AG04450 (cell line): ENCODE results near the gene TMEM209. TPM values are rescaled to one million over a fixed set of nuclear protein-coding genes. Genes with fewer than 3 reads are reported as not detected.
"Not testable (repeated sequence)": the region's sequence is repeated elsewhere in the genome, so short reads cannot be mapped to it uniquely, and the experiment has no call there.

Source experiments
- CTCF ChIA-PET: fragments of 300-600, 350-600 bp; formaldehyde crosslinking; extraction: SDS; loops from one replicate; lab custom pipeline; 2022; ENCODE audit warnings: antibody characterized with exemption, inconsistent platforms; lab: Charles Lee
- POLR2A ChIA-PET: fragments of 350-600 bp; formaldehyde crosslinking; extraction: SDS; loops from one replicate; lab custom pipeline; 2021; ENCODE audit warnings: antibody characterized with exemption, inconsistent platforms; lab: Yijun Ruan, JAX
- DNase-seq: peaks from one replicate; pipeline ENCODE4 v3.0.0-alpha.2; 2011; ENCODE audit warnings: low read depth, low spot score
- H3K27ac ChIP-seq: one replicate; pipeline ENCODE4 v1.5.1; 2012; ENCODE audit warnings: low read depth, low read length, control low read depth
- H3K27me3 ChIP-seq: one replicate; pipeline ENCODE4 v1.6.0; 2012; ENCODE audit warnings: low read length; ENCODE audit not compliant: control insufficient read depth, insufficient read depth
- H3K4me3 ChIP-seq: 2 replicates; pipeline ENCODE4 v1.5.1; 2011; ENCODE audit warnings: mild to moderate bottlenecking, low read depth, low read length, control low read depth
- H3K9me3 ChIP-seq: 2 replicates; pipeline ENCODE4 v1.5.1; 2012; ENCODE audit warnings: low read length; ENCODE audit not compliant: control insufficient read depth, insufficient read depth
- CTCF ChIP-seq: IDR thresholded peaks from 2 replicates; pipeline ENCODE4 v1.5.1; 2011; ENCODE audit warnings: low read depth, low read length, control low read depth, inconsistent platforms
- polyA plus RNA-seq: library from polyadenylated mRNA; depleted of rRNA; stranded (reverse); fragments of >200 nt; gene quantifications from 2 replicates; pipeline ENCODE4 v1.2.3, GENCODE V29; 2011

TMEM209 gene
- polyA plus RNA-seq, 1 experiment, result 15.2 TPM

DNA sequence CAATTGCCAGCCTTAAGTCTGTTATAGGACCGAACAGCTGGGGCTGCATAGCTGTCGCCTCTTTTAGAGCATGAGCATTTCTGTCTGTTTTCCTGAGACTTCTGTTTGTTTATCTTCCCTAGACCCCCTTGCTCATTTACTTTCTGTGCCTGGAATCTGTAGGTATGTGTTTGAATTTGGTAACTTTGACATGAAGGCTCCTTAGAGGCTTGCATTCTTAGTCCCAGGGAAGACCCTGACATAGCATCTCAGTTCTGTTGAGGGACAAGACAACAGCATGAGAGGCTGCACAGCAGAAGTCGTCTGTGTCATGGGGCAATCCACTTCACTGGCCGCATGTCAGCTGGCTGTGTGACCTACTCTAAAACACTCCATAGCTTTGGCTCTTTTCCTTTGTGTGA is 76.2 kb downstream of the TMEM209 start:
- no peaks in the 10 kb centered on the region for H3K27me3 ChIP-seq
- H3K27ac ChIP-seq, result no peak overlapping the region
- no peaks in the 10 kb centered on the region for H3K9me3 ChIP-seq
- CTCF ChIA-PET, result interaction anchor here (0.8 kb wide), 1 partner anchor 704 kb away, joined by 3 read pairs; no protein-coding TSS in a partner anchor
- no peak for TF ChIP-seq CTCF
- H3K4me3 ChIP-seq, result no peak overlapping the region
- no peak for DNase-seq
- POLR2A ChIA-PET, result no interaction called here

- DNase-seq, result no peak
- H3K27ac ChIP-seq, result no peak overlapping the region
- no peak for TF ChIP-seq CTCF
- no peaks in the 10 kb centered on the region for H3K27me3 ChIP-seq
- no peaks in the 10 kb centered on the region for H3K9me3 ChIP-seq
- POLR2A ChIA-PET, result no interaction called here
- H3K4me3 ChIP-seq, result no peak overlapping the region
- CTCF ChIA-PET, result interaction anchor here (0.8 to 1.1 kb wide), 2 partner anchors 54 to 705 kb away, joined by 3 read pairs; no protein-coding TSS in a partner anchor
Observed at GRCh38 chr7:130127821-130128317, 77.3 kb downstream of the TMEM209 start.

DNA sequence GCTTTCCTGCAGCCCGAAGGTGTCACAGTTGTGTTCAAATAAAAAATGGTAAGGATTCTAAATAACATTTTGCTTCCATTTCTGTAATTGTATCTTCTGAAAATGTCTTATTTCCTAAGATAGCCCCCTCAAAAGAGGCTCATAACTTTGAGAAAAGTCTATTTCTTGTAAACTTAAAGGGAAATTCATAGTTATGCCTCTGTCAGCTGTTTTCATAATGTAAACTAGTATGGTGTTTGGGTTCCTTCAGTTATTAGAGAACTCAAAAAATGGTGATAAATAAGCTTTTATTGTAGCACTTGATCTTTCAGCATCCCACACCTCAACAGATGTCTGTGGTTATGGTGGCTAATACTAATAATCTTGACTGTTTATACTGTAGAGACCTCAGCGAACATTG is 77.8 kb downstream of the TMEM209 start:
- Histone ChIP-seq H3K4me3 (no peak overlapping the region), H3K9me3 (no peaks in the 10 kb centered on the region), H3K27me3 (no peaks in the 10 kb centered on the region), H3K27ac (no peak overlapping the region)
- CTCF ChIA-PET, result interaction anchor here (1.1 kb wide), 1 partner anchor 54 kb away, joined by 3 read pairs; no protein-coding TSS in a partner anchor
- POLR2A ChIA-PET, result no interaction called here
- TF ChIP-seq CTCF, result no peak
- DNase-seq, result no peak

DNA sequence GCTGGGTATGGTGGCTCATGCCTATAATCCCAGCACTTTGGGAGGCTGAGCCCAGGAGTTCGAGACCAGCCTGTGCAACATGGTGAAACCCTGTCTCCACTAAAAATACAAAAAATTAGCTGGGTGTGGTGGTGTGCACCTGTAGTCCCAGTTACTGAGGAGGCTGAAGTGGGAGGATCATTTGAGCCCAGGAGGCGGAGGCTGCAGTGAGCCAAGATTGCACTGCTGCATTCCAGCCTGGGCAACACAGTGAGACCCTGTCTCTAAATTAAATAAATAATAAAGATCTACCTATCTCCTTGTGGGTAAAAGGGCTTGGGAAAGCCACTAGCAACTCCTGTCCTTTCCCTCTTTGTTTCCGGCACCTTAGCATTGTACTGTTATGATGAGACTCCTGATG is 78.4 kb downstream of the TMEM209 start:
- CTCF ChIA-PET, H3K27ac ChIP-seq, H3K27me3 ChIP-seq, H3K9me3 ChIP-seq, DNase-seq, POLR2A ChIA-PET, H3K4me3 ChIP-seq: not testable (repeated sequence)

DNA sequence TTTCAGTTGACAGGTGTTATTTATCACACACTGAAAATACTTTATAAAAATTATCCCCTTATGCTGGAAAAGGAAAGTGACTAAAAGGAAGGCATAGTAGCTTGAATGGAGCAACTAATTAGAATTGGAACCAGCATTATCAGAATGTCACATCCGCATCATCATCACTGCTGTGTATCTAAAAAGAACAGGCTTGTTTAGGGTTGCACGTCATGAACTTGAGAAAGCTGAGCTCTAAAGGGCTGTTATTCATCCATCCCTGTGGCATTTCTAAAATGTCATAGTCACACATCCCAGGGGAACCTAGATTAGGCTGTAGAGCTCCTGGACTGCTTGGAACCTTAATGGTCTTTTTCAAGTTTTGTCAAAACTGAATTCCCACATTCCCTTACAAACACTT is 80.5 kb downstream of the TMEM209 start:
- CTCF ChIA-PET, result no interaction called here

More for the DNA sequence above, 80.5 kb downstream of the TMEM209 start:
- TF ChIP-seq CTCF, result no peak
- Histone ChIP-seq H3K4me3 (no peak overlapping the region), H3K27ac (no peak overlapping the region), H3K9me3 (no peaks in the 10 kb centered on the region), H3K27me3 (no peaks in the 10 kb centered on the region)
- POLR2A ChIA-PET, result no interaction called here
- DNase-seq, result no peak
